NCI-H2107 (cell line): Measurements from ENCODE around the gene SIMC1.

ENCODE experiments used
- DNase-seq: peaks from one replicate; lab custom pipeline; 2025; lab: John Stamatoyannopoulos, UW

The SIMC1 gene

DNA sequence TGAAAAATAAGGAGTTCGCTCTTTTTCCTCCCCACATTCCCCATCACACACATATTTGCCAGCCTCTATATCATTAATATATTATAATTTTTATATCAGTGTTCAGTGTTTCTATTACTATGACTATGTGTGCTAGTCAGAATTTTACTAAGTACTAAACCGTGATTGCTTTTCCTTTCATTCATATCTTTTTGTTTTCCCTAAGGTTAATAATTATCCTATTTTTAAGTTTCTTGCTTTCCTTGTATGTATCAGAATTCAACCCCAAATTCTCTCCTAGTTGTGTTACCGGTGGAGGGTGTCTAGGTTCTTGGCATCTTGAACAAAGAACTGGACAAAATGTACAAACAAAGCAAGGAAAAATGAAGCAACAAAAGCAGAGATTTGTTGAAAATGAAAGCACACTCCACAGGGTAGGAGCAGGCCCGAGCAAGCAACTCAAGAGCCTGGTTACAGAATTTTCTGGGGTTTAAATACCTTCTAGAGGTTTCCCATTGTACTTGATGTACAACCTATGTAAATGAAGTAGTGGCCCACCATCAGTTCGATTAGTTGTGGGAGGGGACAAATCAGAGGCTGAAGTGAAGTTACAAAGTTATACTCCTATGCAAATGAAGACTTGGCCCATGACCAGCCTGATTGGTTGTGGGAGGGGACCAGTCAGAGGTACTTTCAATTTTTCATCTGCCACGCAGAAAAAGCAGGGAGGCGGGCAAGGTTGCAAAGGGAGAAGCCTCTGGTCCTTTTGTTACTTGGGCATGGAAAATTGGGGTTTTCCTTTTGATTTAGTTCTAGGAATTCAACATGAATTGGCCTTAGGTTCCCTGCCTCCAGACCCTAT is 79.5 kb downstream of the SIMC1 start:
- no peak for DNase-seq

DNA sequence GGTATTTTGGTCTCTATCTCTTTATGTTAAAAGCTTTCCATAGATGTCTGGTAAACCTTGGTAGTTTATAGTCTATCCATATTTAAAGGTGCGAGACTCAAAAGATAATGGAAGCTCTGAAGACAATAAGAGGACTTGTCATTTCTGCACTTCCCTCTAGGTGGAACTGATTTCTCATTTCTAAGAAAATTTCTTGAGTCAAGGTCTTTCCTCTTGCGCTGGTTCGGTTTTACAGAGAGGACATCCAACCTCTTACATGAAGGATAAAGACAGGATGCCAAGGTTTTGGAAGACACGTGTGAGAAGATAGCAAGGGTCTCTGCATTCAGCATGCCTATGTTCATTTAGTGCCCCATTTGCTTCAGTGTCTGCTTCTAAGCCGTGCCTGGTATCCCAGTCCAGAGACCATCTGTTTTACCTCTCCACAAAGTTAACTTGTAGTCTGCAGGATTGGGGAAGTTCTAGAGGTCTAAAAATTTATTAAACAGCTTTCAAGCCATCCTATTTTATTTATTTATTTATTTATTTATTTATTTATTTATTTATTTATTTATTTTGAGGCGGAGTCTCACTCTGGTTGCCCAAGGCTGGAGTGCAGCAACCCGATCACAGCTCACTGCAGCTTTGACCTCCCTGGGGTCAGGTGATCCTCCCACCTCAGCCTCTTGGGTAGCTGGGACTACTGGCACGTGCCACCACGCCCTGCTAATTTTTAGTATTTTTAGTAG is 81.8 kb downstream of the SIMC1 start:
- DNase-seq = no peak

DNA sequence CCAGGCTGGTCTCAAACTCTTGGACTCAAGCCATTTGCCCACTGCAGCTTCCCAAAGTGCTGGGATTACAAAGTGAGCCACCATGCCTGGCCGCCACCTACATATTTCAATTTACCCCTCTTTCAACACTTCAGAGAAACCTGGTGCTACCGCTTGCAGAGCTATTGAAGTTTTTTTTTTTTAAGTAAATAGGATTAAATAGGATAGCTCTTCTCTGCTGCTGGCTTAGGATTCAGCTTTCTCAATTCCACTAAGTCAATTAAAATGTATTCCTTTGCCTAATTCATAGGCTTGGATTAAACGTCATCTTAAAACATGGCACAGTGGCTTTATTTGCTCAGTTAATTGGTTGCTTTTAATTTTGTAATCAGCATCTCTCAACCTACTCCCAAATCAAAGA is 82.4 kb downstream of the SIMC1 start:
- DNase-seq = no peak

DNA sequence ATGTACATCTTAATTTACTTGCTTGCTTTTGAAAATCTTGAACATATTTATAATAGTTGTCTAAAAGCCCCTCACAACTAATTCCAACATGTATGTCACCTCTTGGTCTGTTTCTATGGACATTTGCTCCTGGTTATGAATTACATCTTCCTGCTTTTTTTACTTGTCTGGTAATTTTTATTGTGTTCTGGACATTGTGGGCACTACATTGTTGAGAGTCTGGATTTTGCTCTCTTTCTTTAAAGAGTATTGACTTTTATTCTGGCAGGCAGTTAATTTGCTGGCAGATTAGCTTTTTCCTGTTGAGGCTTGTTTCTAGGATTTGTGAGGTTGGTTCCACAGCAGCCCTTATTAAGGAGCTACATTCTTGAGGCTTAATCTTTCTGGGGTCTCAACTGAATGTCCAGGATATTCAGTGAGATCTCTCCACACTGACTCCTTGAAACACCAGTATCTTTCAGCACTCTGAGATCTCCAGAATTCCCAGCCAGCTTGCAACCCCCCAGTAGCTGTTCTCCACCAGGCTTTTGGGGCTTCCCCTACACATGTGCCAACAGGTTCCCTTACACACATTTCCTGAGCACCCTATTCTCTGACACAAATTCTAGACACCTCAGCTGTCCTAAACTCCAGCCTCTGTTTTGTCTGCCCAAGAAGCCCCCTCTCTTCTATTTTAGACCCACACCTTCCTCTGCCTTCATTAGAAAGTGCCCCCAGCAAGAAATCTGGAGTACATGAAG is 96.0 kb downstream of the SIMC1 start:
- DNase-seq = no peak

DNA sequence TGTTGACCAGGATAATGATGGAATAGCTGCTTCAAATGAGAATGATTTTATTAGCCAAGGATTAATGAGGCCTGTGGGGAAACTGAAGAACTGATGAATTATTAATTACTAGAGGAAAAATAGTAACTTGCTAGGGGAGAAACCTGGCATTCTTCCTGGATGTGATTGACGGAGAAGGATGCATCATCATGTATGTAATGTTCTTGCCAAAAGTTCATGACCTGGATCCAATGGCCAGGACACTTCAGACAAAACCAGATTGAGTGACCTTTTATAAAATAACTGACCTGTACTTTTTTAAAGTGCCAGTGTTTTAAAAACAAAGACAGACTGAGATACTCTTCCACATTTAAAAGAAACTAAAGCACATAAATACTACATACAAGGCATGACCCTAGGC is 99.7 kb downstream of the SIMC1 start:
- no peak for DNase-seq

DNA sequence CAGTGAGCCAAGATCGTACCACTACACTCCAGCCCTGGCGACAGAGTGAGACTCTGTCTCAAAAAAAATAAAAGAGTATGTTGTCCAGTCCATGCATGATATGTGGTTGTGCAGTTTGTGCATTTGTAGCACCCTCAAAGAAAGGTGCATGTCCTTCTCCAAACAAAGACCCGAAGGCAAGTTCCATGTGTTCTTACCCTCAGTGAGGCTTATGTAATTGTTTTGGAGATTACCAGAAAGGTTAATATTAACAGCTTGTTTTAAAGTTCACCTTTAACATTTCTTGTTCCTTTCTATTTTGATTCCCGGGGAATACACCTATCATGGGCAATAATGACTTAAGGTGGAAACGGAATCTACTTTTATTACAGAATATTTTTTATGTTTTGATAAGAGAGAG is 101.1 kb downstream of the SIMC1 start:
- no peak for DNase-seq

DNA sequence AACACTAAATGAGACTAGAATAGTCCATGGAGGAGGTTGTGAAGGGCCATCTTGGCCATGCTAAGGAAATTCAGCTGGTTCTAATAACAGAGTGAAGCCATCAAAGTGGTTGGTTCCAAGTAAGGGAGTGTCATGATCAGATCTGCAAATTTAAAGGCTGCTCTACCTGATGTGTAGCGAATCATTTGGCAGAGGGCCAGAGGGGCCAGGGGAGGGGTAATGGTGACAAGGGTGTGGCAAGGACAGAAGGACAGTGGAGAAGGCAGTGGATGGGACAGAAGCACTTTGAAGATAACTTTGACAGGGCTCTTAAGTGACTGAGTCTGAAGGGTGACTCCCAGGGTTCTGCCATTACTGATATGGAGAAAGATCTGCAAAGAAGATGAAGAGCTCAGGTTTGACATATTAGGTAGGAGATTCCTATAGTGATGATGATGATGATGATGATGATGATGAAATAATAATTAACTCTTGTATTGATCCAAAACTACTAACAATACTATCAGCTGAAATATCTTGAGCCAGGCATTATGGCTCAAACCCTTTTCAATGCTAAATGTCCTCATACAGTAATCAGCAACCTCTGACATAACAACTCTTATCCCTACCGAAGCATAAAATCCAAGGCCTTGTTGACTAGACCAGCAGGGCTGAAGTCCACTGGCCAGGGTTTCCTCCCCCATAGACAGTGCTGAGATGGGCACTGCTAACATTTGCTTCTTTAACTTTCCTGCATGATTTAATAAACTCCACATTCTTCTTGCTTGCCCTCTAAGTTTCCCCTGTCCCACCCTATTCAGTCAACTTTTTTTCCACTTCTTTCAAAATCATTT is 103.3 kb downstream of the SIMC1 start:
- DNase-seq = no peak

DNA sequence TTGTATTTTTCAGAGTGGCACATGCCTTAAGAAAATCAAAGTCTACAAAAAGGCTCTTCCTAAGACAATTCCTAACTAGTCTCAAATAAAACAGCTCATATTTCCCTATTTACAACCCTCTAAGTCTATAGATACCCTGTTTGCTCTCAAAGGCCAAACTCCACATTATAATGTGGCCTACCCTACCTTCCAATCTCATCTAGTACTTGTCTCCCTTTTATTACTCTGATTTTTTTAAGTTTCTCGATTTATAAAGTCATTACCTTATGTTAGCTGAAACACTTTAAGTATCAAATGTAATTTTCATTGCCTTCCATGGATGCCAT is 103.9 kb downstream of the SIMC1 start:
- no peak for DNase-seq

DNA sequence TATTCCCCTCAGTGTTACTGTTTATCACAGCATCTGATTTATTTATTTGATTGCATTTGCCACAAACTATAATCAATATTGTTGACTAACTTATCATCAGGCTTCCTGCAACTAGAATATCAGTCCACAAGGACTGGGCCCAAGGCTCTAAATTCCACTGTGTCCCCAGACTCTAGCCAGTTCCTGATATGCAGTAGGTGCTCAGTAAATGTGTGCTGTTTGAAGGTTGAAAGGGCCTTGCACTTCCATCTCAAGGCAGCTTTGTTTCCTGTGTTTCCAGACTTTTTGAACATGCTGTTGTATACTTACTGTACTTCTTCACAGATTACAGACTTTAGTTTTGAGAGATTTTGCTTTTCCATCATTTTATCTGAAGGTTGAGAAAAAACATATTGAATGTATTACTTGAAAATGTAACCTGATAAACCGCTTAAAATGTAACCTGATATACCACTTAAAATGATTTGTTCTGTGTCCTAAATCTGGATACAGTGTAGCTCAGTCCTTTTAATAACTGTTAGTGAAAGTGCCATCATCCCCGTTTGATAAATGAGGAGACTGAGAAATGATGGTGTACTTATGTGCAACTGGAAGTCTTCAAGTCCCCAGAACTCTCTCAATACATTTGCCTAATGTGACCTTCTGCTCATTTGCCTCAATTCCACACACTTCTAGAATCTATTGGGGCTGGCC is 104.7 kb downstream of the SIMC1 start:
- no peak for DNase-seq

DNA sequence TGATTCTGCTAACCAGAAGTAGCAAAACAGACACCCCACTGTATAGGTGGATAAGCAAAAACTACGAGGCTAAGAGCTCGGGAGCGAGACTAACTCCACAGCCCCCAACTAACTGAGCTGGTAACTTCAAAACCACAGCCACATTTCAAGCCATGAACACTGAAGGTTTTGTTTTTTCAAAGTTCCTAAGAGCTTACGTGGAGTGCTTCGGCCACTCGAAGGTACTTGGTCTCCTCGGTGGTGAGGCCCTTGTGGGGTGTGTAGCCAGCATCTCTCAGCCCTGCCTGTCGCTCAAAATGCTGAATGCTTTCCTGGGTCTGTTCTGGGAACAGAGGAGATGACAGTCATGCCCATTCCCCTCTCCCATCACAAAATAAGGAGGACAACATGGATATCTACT is 112.2 kb downstream of the SIMC1 start:
- no peak for DNase-seq

DNA sequence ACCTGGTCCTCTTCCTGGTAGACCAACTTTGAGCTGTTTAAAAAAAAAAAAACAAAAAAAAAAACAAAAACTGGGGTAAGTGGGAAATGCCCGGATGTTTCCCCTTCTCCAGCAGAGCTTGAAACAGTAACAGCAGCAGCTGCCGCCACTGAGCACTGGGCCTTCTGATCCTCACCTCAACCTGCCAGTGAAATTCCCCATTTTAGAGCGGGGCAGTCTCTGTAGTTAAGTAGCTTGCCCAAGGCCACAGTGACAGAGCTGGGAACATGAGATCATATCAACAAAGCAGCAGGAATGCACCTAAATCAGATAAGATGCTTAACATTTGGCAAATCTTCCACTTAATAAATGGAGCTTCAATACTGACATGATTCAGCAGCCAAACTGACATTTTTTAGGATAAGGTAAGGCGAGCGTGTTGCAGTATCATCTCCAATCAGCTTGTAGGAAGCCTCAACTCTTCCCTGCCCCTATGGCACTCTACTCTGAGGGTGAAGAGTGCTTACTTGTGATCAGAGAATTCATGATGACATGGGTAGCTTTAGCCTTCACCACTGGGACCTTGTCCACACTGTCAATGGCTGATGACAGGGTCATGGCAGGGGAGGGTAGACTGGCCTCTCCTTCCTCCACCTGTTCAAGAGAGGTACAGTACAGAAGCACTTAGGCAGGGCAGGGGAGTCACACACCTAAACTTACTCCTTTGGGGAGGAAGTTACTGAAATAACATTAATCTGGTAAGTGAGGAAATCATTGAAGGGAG is 114.1 kb downstream of the SIMC1 start:
- DNase-seq = no peak

DNA sequence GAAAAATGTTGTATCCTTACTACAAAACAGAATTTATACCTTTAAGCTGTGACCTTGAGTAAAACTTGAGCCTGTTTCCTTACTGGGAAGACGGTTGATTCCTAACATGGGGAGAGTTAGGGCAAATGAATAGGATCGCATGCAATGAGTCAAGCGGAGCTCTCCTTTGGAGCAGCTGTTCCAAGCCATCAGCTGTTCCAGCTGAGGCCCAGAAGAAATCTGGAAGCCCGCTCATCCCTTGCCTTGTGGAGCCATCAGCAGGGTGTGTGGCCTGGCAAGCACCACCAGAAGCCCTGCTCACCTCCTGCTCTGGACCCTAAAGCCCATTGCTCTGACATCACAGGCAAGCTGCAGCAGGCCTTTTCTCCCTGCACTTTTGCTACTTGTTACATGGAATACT is 115.3 kb downstream of the SIMC1 start:
- no peak for DNase-seq

DNA sequence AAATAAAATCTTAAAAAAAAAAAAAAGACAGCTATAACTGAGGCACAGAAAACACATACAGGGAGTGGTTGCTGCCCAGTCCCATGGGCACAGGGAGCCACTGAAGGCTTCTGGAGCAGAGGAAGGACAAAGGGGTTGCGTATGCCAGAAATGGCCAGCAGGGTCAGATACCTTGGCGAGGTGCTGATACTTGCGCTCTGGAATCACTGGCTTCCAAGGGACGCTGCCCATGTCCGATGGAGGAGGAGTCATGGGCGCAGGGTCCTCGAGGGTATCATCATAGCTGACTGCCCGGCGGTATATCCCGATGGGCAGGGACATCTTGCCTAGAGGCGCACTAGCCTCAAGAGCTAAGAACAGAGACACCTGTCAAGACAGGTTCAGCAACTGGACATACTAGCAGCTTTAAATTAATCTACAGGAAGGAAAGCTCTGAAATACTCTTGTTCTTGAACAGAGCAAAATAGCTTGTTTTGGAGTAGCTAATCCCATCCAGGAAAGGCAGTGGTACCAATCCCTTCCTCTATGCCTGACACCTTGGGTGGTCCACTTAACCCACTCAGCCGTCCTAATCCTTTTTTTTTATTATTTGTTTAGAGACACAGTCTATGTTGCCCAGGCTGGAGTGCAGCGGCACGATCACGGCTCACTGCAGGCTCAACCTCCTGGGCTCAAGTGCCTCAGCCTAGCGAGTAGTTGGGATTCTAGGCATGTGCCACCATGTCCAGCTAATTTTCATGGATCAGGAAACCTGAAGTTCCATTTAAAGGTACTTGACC is 117.4 kb downstream of the SIMC1 start:
- DNase-seq = no peak

DNA sequence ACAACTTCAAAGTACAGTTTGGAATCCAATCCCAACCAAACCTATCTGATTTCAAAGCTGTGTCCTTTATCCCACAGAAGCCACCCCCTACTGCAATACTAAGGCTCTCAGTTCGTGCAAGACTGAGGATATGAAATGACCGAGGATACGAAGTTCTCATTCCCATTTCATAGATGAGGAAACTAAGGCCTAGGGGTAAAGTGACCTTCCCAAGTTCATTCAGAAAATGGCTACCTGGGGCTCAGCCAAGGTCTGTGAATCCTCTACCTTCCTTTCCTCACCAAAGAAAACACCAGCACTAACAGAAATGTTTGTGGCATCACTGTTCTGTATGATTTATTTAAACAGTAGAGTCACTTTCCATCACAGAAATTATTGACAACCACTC is 117.9 kb downstream of the SIMC1 start:
- DNase-seq = no peak

DNA sequence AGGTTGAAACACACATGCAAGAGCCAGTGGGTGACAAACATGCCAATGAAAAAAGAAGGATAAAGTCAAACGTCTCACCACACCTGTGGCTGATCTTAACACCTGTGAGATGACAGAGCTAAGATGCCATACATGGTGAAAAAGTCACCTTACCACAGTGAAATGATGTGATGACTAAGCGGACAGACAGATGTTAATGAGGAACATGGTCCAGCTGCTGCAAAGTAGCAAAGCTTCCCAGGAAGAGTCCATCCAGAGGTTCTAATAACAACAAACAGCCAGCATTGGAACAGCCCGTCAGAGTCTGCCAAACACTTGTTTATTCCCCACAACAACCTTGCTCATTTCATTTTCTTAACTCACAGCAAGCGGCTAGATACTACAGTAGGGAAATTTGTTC is 121.4 kb downstream of the SIMC1 start:
- no peak for DNase-seq

DNA sequence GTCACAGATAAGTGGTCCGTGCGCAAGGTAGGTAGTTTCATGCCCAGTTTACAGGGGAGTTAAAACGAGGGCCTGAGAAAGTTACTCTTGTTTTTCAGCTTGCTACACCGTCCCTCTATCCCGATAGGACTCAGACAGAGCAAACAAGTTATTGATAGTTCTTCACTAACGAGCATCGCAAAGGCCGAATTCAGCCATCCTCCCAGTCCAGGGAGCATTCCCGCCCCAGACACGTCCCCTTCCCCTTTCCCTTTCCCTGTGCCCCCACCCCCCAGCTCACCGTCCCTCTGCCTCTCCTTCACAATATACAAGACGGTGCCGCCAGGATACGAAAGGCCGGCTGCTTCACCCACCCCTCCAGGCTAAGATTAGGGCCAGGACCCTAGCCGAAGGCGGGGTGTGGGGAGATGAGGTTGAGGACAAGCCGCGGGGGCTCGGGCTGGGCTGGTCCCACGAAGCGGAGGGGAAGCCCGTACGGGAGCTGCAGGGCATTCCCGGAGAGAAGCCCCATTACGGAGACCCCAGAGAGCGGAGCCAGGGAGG is 122.7 kb downstream of the SIMC1 start:
- DNase-seq = no peak

DNA sequence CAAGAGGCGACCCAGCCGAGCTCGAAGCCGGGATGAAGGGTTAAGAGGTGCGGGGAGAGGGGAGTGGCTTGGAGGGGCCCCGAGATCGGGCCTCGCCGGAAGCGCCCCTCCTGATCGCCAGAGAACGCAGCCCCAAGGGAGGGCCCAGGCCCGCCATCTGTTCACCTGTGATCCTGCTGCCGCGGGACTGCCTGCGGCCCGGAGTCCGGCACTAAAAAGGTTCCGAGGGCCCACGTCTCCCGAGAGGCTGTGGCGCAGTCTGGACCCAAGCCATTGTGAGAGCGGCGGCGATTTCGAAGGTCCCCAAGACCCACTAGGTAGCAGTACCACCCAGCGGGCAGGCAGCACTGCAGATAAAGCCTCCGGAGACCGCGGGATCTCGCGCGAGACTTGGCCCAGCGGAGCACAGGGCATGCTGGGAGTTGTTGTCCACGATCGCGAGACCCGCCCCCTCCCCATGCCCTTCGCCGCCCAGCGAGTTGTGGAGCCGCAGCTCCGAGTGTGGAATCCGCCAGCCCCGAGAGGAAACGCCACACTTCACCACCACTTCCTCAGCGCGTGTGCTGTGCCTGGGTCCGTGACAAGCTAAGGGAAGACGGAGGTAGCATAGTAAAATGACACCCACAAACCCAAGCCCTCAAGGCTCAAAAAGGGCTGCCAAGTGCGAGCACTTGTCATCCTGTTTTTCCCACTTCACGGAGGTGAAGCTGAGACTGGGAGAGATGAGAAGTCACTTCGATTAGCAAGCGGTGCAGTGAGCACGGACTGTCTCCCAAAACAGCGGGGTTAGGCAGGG is 123.4 kb downstream of the SIMC1 start, which contains the start of gene KIAA1191:
KIAA1191 (minus strand) TSS at position 328 of the 796 bp plus-strand sequence. CDS start 2,256 bp downstream, outside the sequence.
- DNase-seq = peak; percentile 54

DNA sequence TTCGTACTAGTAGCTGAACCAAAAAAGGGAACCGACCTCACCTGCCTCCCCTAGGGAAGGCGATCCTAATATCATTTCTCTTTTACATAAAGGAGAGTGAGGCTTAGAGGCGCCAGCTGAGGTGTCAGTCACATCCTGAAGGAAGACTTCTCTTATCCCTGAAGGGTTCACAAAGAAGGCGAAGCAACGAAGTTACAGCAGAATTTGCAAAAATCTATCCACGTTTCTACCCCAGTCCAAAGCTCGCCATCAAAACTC is 123.9 kb downstream of the SIMC1 start:
- DNase-seq = no peak

DNA sequence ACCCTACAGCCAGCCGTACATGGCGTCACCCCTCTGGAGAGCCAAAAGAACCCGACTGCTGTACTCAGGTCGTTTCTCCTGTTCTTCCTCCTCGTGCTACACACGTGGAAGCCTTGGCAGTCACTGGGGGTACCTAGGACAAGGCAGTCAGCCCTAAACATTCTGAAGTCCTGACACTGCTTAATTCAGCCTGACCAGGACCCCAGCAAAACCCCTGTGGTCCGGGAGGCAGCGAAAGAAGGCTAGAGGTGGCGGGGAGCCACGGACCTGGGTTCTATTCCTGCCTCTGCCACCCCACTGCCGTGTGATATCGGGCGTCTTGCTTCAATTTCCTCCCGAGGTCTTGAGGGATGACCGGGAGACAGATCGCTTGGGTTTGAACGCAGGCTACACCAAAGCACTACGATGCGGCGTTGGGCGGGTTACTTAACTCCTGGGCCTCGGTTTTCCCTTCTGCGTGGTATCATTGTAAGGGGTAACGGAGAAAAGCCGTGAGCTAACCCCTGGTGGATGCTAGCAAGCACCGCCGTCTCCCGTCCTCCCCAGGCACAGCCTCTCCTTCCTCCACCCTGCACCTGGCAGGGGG is 126.6 kb downstream of the SIMC1 start:
- no peak for DNase-seq
